Natural killer cell (primary cell): ENCODE results near the gene DCDC1. TPM values are rescaled to one million over a fixed set of nuclear protein-coding genes. Genes with fewer than 3 reads are reported as not detected.
A peak's percentile ranks its signal among the peaks of the same experiment; 100 is the strongest.

Experiments
- ATAC-seq, 3 donors: fragments of 150-1000 bp in 2 of 3; fragments of 200-7000 bp in 1 of 3; cut with Tn5 transposase; 1 replicate in 1 of 3; 2 replicates in 2 of 3; pipeline ENCODE4 v1.10.0; 2021; ENCODE audit warnings: mild to moderate bottlenecking in 2 of 3, moderate library complexity in 2 of 3
- DNase-seq, 2 donors: peaks; one replicate each; pipeline versions ENCODE4 v3.0.0 to v3.0.0-alpha.2; 2013 to 2021; ENCODE audit warnings: mixed read lengths in 1 of 2
- H3K27ac ChIP-seq: one replicate; pipeline ENCODE4 v1.5.1; 2013; ENCODE audit warnings: mild to moderate bottlenecking, low read length
- H3K27me3 ChIP-seq: one replicate; pipeline ENCODE4 v1.6.1; 2013; ENCODE audit warnings: low read length; ENCODE audit not compliant: control insufficient read depth, insufficient read depth
- H3K36me3 ChIP-seq: one replicate; pipeline ENCODE4 v1.6.1; 2013; ENCODE audit warnings: low read length; ENCODE audit not compliant: control insufficient read depth, insufficient read depth
- H3K4me1 ChIP-seq: one replicate; pipeline ENCODE4 v1.6.1; 2013; ENCODE audit warnings: low read length; ENCODE audit not compliant: control insufficient read depth, insufficient read depth
- H3K4me3 ChIP-seq: one replicate; pipeline ENCODE4 v1.5.1; 2013; ENCODE audit warnings: low read length
- H3K9me3 ChIP-seq: one replicate; pipeline ENCODE4 v1.6.1; 2013; ENCODE audit warnings: low read length; ENCODE audit not compliant: control insufficient read depth, insufficient read depth
- H3K27ac Mint-ChIP-seq, 2 donors: one replicate each; pipeline ENCODE4 v1.8.0; 2022; ENCODE audit warnings: mild to moderate bottlenecking in 2 of 2, mixed read lengths in 2 of 2, moderate library complexity in 1 of 2
- H3K27me3 Mint-ChIP-seq, 2 donors: one replicate each; pipeline ENCODE4 v1.8.0; 2022; ENCODE audit warnings: low read depth in 2 of 2, mixed read lengths in 2 of 2
- H3K36me3 Mint-ChIP-seq: one replicate; pipeline ENCODE4 v1.8.0; 2022; ENCODE audit warnings: mixed read lengths
- H3K4me1 Mint-ChIP-seq, 2 donors: one replicate each; pipeline ENCODE4 v1.8.0; 2022; ENCODE audit warnings: mixed read lengths in 2 of 2
- H3K4me3 Mint-ChIP-seq: one replicate; pipeline ENCODE4 v1.8.0; 2022; ENCODE audit warnings: mild to moderate bottlenecking, moderate library complexity, mixed read lengths
- H3K9me3 Mint-ChIP-seq, 2 donors: one replicate each; pipeline ENCODE4 v1.8.0; 2022; ENCODE audit warnings: mixed read lengths in 2 of 2
- WGBS: methylation state at CpG from one replicate; pipeline ENCODE4 v1.1.7; 2013; ENCODE audit warnings: missing lambda C conversion rate; ENCODE audit not compliant: insufficient coverage; 5-methylcytosine and 5-hydroxymethylcytosine counted together
- intact Hi-C: fragments of 100-400 bp; cut with micrococcal nuclease; formaldehyde crosslinking; loops from one replicate; pipeline ENCODE4 v1.14.2; 2022
- total RNA-seq, 4 donors: library from RNA; stranded (reverse); fragments of 120-200 nt in 1 of 4; gene quantifications; one replicate each; pipeline versions ENCODE4 v1.2.3 to v1.2.4, GENCODE V29; 2013 to 2022
- TF ChIP-seq, protein P1 (sequence below): fragments of 200-600 bp; IDR thresholded peaks from one replicate; pipeline ENCODE4 v1.8.0; 2022; ENCODE audit warnings: antibody characterized with exemption

DCDC1 gene
- total RNA-seq, 3 donors from 2014 or later (not counting 1 experiment from before 2014, with no cell fraction given) = not detected

DNA sequence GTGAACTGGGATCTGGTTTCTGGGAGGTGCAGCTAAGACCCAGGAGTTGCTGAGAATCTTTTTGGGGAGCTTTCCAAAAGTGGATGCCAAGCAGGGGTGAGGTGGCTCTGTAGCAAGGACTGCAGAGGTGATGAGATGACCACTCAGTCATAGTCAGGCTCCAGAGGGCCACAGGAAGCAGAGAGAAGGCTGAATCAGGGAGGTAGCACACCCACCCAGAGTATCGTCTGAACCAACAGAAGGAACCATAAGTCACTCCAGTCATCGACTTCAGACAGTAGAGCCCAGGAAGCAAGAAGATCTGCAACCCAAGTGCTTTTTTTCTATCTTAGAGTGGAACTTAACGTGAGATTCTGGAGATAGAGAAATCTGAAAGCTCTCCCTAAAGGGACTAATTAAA, 447.7 kb downstream of the DCDC1 start:
- intact Hi-C loops = no loop called here
- H3K36me3 Mint-ChIP-seq = no peaks in the 10 kb centered on the region
- H3K4me1 ChIP-seq = no peaks in the 10 kb centered on the region
- 49% methylated on average over 3 of the region's 3 CpGs for WGBS
- H3K27me3 ChIP-seq = no peaks in the 10 kb centered on the region
- H3K9me3 ChIP-seq = no peaks in the 10 kb centered on the region
- ATAC-seq (no peak), DNase-seq (no peak)
- no peaks in the 10 kb centered on the region for H3K9me3 Mint-ChIP-seq
- no peaks in the 10 kb centered on the region for H3K4me1 Mint-ChIP-seq
- no peak overlapping the region for H3K4me3 Mint-ChIP-seq
- H3K36me3 ChIP-seq = no peaks in the 10 kb centered on the region
- no peak overlapping the region for H3K4me3 ChIP-seq
- H3K27ac ChIP-seq = no peak overlapping the region
- H3K27me3 Mint-ChIP-seq = peaks cover 5 to 17% of the 10 kb centered on the region in 2 donors
- TF ChIP-seq, protein P1, sequence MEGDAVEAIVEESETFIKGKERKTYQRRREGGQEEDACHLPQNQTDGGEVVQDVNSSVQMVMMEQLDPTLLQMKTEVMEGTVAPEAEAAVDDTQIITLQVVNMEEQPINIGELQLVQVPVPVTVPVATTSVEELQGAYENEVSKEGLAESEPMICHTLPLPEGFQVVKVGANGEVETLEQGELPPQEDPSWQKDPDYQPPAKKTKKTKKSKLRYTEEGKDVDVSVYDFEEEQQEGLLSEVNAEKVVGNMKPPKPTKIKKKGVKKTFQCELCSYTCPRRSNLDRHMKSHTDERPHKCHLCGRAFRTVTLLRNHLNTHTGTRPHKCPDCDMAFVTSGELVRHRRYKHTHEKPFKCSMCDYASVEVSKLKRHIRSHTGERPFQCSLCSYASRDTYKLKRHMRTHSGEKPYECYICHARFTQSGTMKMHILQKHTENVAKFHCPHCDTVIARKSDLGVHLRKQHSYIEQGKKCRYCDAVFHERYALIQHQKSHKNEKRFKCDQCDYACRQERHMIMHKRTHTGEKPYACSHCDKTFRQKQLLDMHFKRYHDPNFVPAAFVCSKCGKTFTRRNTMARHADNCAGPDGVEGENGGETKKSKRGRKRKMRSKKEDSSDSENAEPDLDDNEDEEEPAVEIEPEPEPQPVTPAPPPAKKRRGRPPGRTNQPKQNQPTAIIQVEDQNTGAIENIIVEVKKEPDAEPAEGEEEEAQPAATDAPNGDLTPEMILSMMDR = no peak
- H3K27ac Mint-ChIP-seq = no peak overlapping the region

DNA sequence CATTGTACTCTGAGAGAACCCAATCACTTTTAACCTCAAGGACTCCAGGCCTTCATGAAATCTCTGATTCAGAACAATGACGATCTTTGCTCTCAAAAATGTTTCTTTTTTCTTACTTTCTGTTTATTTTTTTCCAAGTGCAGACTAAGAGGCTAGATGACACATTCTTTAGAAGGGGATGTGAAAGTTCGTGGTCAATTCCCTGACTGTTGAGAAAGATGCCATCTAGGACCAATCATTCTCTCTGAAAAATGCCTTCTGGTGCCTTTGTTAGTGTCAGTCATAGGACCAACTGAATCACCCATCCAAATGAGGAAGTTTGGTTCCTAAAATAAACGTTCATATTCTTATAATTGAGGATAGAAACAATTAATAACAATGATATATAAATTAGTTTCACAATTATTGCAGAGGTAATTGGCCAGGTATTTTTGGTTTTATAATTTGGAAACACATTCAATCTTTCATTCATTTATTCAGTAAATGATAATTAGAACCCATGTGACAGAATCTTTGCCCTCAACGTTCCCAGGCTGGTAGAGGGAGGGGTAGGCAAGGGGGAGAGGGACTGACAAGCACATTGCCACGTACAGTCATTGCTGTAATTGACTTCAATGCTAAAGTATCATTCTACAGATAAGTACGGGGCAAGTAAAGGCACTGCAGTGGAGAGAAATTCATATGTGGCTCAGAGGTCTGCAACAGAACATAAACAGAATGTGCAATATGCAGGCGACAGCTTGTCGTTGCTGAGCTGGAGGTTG, 450.0 kb downstream of the DCDC1 start:
- intact Hi-C loops = no loop called here

DNA sequence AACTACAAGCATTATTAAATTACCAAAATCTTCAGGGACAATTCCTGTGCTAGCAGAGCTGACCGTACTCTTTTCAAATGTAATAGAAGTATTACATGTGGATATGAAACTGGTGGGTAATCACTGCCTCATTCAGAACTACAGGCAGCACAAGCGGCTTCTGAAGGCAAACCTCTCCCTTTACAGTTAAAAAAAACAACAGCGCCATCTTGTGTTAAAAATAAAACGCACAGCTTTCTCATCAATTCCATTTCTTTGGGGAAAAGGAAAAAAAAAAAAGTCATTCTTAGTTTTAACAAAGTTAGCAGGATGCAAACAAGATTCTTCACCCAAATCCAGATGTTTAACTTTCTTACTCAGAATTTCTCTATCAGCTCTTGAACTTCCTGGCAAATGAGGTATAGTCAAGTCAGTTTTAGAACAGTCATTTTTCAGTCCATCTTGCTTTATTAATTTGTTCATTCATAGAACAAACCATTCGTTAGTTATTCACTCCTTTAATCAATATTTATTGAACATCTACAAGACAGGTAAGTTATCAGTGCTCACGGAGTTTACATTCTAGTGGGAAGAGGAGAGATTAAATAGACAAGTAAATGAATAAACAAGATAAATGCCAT, 451.6 kb downstream of the DCDC1 start:
- no peaks in the 10 kb centered on the region for H3K4me1 Mint-ChIP-seq
- intact Hi-C loops = loop anchor here (1.0 kb wide), 1 partner anchor 572 kb away; no protein-coding TSS in a partner anchor

More for the DNA sequence above, 450.0 kb downstream of the DCDC1 start:
- Histone ChIP-seq H3K36me3 (no peaks in the 10 kb centered on the region), H3K9me3 (no peaks in the 10 kb centered on the region), H3K4me3 (no peak overlapping the region), H3K27me3 (no peaks in the 10 kb centered on the region), H3K4me1 (no peaks in the 10 kb centered on the region), H3K27ac (no peak overlapping the region)
- Mint-ChIP-seq H3K4me1 (no peaks in the 10 kb centered on the region), H3K36me3 (no peaks in the 10 kb centered on the region), H3K4me3 (no peak overlapping the region), H3K27ac (no peak overlapping the region), H3K27me3 (peaks cover 5 to 30% of the 10 kb centered on the region in 2 donors), H3K9me3 (no peaks in the 10 kb centered on the region)
- 47% methylated on average over 6 of the region's 8 CpGs for WGBS
- ATAC-seq (no peak), DNase-seq (peak in 1 of 2 donors; percentile 7)
- TF ChIP-seq, protein P1 = no peak

More for the DNA sequence above, 451.6 kb downstream of the DCDC1 start:
- no peak overlapping the region for H3K27ac Mint-ChIP-seq
- H3K4me3 ChIP-seq = no peak overlapping the region
- TF ChIP-seq, protein P1 = peak; percentile 41
- H3K4me1 ChIP-seq = no peaks in the 10 kb centered on the region
- peak in 1 of 3 donors; percentile 47 for ATAC-seq
- DNase-seq = peak in 1 of 2 donors; percentile 25
- no peaks in the 10 kb centered on the region for H3K27me3 ChIP-seq
- peaks cover 5 to 28% of the 10 kb centered on the region in 2 donors for H3K27me3 Mint-ChIP-seq
- no peak overlapping the region for H3K27ac ChIP-seq
- H3K4me3 Mint-ChIP-seq = no peak overlapping the region
- H3K9me3 Mint-ChIP-seq = no peaks in the 10 kb centered on the region
- 40% methylated on average over 2 of the region's 6 CpGs for WGBS
- H3K9me3 ChIP-seq = no peaks in the 10 kb centered on the region
- no peaks in the 10 kb centered on the region for H3K36me3 Mint-ChIP-seq
- no peaks in the 10 kb centered on the region for H3K36me3 ChIP-seq
